ENCODE data around the gene IGSF22.

IGSF22 gene

GRCh38 chr11:18657673-18658072, 68.3 kb downstream of the IGSF22 start:
- H3K4me3 ChIP-seq (ENCODE audit: low read length) = no peak overlapping the region
- no peak overlapping the region for H3K27ac ChIP-seq (ENCODE audit: low read depth, low read length)
- H3K9ac ChIP-seq (ENCODE audit: low read length) = no peak overlapping the region
- no peaks in the 10 kb centered on the region for H3K27me3 ChIP-seq (ENCODE audit: control insufficient read depth, insufficient read depth, low read length)
- no peaks in the 10 kb centered on the region for H3K36me3 ChIP-seq (ENCODE audit: control insufficient read depth, insufficient read depth, low read length)
- H3K4me1 ChIP-seq (ENCODE audit: control insufficient read depth, insufficient read depth, low read length) = no peaks in the 10 kb centered on the region

All from rectal smooth muscle tissue (tissue), 1 donor.